ENCODE results near the gene MCM3AP.

MCM3AP gene

DNA sequence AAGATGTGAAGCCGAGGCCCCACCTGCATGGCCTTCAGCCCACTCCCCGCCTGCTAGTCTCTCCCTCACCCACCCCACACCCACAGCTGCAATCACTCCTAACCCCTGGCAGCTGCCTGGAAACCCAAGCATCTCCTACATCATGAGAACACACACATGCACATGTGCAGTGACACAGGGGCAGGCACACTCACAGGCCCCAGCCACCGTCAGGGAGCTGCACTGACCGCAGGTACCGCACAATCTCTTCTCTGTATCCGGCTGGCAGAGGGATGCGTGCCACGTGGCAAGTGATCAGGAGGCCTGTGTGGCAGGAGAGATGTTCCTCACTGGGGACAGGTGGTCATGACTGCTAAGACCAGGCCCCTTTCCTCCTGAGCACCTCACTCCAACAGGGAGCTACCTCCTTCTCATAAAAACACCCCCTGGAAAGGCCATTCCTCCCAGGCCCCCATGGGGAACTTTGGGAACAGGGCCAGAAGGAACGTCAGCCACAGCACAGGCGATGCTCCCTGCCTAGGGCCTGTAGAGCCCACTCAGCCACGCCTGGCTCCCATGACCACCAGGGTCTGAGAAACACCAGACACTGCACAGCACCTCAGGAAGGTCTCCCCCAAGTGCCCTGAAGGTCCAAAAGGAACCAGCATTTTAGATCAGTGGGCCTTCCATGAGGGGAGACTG is 62.8 kb downstream of the MCM3AP start:
- Histone ChIP-seq H3K4me2 (ENCODE audit: low read length) (no peak overlapping the region), H2AFZ (ENCODE audit: low read length) (no peak overlapping the region), H3K27ac (ENCODE audit: low read depth, low read length, poor library complexity, severe bottlenecking) (no peak overlapping the region), H4K20me1 (ENCODE audit: insufficient read depth, low read length) (no peaks in the 10 kb centered on the region), H3K4me3 (ENCODE audit: low read depth, low read length, poor library complexity, severe bottlenecking) (no peak overlapping the region), H3F3A (ENCODE audit: insufficient read depth, low read length) (no peaks in the 10 kb centered on the region), H3K36me3 (ENCODE audit: insufficient read depth, low read length) (peaks cover 52% of the 10 kb centered on the region), H3K9me2 (ENCODE audit: low read depth, low read length) (no peaks in the 10 kb centered on the region), H3K79me2 (ENCODE audit: insufficient read depth, low read length) (peaks cover 14% of the 10 kb centered on the region; the same call in 1 of the 2 replicates), H3K9ac (ENCODE audit: low read length) (no peak overlapping the region), H3K27me3 (ENCODE audit: insufficient read depth, low read length) (no peaks in the 10 kb centered on the region), H3K9me3 (ENCODE audit: low read length) (no peaks in the 10 kb centered on the region), H3K4me1 (ENCODE audit: insufficient read depth, low read length, severe bottlenecking) (peaks cover 27% of the 10 kb centered on the region)
- TF ChIP-seq EZH2 (IDR thresholded peaks at IDR 0.05; ENCODE audit: borderline replicate concordance, low read length) (no peak), CTCF (IDR thresholded peaks at IDR 0.05; ENCODE audit: low read length) (no peak)

DNA sequence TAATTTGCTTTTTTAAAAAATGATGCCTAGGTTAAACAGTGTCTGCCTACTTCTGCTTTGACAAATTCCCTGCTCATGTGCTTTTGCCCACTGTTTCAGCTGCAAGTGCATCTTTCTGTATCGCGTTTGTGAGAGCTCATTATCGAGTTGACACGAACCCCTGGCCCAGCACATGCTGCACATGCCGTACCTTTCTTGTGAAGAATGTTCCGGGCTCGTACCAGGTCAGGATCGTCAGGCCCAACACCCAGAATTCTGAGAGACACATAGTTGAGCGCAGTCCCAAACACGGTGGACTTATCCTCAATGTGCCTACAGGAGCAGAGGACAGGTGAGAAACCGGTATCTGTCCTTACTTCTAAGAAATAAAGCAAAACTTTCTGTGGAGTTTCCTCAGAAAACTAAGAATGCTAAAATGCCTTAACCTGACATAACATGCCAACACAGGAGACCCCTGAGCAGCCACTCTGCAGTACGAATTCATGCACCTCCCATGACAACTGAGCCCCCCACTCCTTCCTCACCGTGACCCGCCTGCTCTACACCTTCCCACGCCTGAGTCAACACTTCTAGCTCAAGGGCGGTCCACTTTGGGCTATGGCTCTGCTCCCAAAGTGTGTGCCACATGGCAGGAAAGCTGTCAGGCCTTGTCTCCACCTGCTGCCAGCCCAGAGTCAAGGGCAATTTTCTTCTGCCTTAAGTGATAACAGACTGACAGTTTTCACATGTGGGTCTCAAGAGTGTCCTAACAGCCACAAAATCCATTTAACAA is 63.6 kb downstream of the MCM3AP start:
- no peak overlapping the region for H3K27ac ChIP-seq (ENCODE audit: low read depth, low read length, poor library complexity, severe bottlenecking)
- H3K79me2 ChIP-seq (ENCODE audit: insufficient read depth, low read length), result peaks cover 14% of the 10 kb centered on the region; the same call in 1 of the 2 replicates
- H3F3A ChIP-seq (ENCODE audit: insufficient read depth, low read length), result no peaks in the 10 kb centered on the region
- no peaks in the 10 kb centered on the region for H3K27me3 ChIP-seq (ENCODE audit: insufficient read depth, low read length)
- peaks cover 20% of the 10 kb centered on the region for H3K4me1 ChIP-seq (ENCODE audit: insufficient read depth, low read length, severe bottlenecking)
- H2AFZ ChIP-seq (ENCODE audit: low read length), result no peak overlapping the region
- no peak overlapping the region for H3K4me3 ChIP-seq (ENCODE audit: low read depth, low read length, poor library complexity, severe bottlenecking)
- H3K9ac ChIP-seq (ENCODE audit: low read length), result no peak overlapping the region
- no peak overlapping the region for H3K4me2 ChIP-seq (ENCODE audit: low read length)
- no peaks in the 10 kb centered on the region for H4K20me1 ChIP-seq (ENCODE audit: insufficient read depth, low read length)
- no peak for TF ChIP-seq CTCF (IDR thresholded peaks at IDR 0.05; ENCODE audit: low read length)
- TF ChIP-seq EZH2 (IDR thresholded peaks at IDR 0.05; ENCODE audit: borderline replicate concordance, low read length), result no peak
- no peaks in the 10 kb centered on the region for H3K9me2 ChIP-seq (ENCODE audit: low read depth, low read length)
- H3K9me3 ChIP-seq (ENCODE audit: low read length), result no peaks in the 10 kb centered on the region
- H3K36me3 ChIP-seq (ENCODE audit: insufficient read depth, low read length), result peaks cover 57% of the 10 kb centered on the region

DNA sequence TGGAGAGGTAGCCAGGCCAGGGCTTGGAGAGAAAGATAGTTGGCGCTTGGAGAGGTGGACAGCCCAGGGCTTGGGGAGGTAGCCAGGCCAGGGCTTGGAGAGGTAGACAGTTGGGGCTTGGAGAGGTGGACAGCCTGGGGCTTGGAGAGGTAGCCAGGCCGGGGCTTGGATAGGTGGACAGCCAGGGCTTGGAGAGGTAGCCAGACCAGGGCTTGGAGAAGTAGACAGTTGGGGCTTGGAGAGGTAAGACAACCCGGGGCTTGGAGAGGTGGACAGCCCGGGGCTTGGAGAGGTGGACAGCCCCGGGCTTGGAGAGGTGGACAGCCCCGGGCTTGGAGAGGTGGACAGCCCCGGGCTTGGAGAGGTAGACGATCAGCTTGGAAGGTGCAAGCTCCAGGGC is 64.6 kb downstream of the MCM3AP start:
- H3F3A ChIP-seq (ENCODE audit: insufficient read depth, low read length), result no peaks in the 10 kb centered on the region
- peaks cover 5% of the 10 kb centered on the region; the same call in 1 of the 2 replicates for H3K79me2 ChIP-seq (ENCODE audit: insufficient read depth, low read length)
- no peak overlapping the region for H3K9ac ChIP-seq (ENCODE audit: low read length)
- H3K9me2 ChIP-seq (ENCODE audit: low read depth, low read length), result no peaks in the 10 kb centered on the region
- H3K36me3 ChIP-seq (ENCODE audit: insufficient read depth, low read length), result peaks cover 59% of the 10 kb centered on the region
- TF ChIP-seq CTCF (IDR thresholded peaks at IDR 0.05; ENCODE audit: low read length) (no peak), EZH2 (IDR thresholded peaks at IDR 0.05; ENCODE audit: borderline replicate concordance, low read length) (no peak)
- no peaks in the 10 kb centered on the region for H3K9me3 ChIP-seq (ENCODE audit: low read length)
- H3K4me1 ChIP-seq (ENCODE audit: insufficient read depth, low read length, severe bottlenecking), result peaks cover 10% of the 10 kb centered on the region
- no peak overlapping the region for H3K4me2 ChIP-seq (ENCODE audit: low read length)
- H3K4me3 ChIP-seq (ENCODE audit: low read depth, low read length, poor library complexity, severe bottlenecking), result no peak overlapping the region
- H3K27ac ChIP-seq (ENCODE audit: low read depth, low read length, poor library complexity, severe bottlenecking), result no peak overlapping the region
- H3K27me3 ChIP-seq (ENCODE audit: insufficient read depth, low read length), result no peaks in the 10 kb centered on the region
- no peaks in the 10 kb centered on the region for H4K20me1 ChIP-seq (ENCODE audit: insufficient read depth, low read length)
- H2AFZ ChIP-seq (ENCODE audit: low read length), result no peak overlapping the region

Data from OCI-LY1 (cell line).